AG10803 (cell line): ENCODE measurements around the gene FPGS.

Source experiments
- DNase-seq: peaks from one replicate; pipeline ENCODE4 v3.0.0; 2010; ENCODE audit warnings: low read depth
- H3K4me3 ChIP-seq: 2 replicates; pipeline ENCODE4 v1.5.1; 2011; ENCODE audit warnings: mild to moderate bottlenecking, low read length, control low read depth
- CTCF ChIP-seq: conservative IDR thresholded peaks from 2 replicates; pipeline ENCODE4 v1.5.1; 2011; ENCODE audit warnings: mild to moderate bottlenecking, low read length, control low read depth, inconsistent platforms

Gene FPGS

GRCh38 chr9:127857278-127857677, 54.6 kb downstream of the FPGS start:
- DNase-seq = no peak
- H3K4me3 ChIP-seq = no peak overlapping the region
- TF ChIP-seq CTCF = no peak

GRCh38 chr9:127858041-127858512, 55.4 kb downstream of the FPGS start:
- no peak for TF ChIP-seq CTCF
- H3K4me3 ChIP-seq = no peak overlapping the region
- DNase-seq = peak; percentile 22

- TF ChIP-seq CTCF = no peak
- DNase-seq = no peak
- H3K4me3 ChIP-seq = no peak overlapping the region
These were observed 57.6 kb downstream of the FPGS start for GRCh38 chr9:127860260-127860659.

- TF ChIP-seq CTCF = no peak
- no peak for DNase-seq
- no peak overlapping the region for H3K4me3 ChIP-seq
These were observed 58.1 kb downstream of the FPGS start for GRCh38 chr9:127860779-127861178.

GRCh38 chr9:127862075-127863011, 59.7 kb downstream of the FPGS start:
- no peak for DNase-seq
- no peak overlapping the region for H3K4me3 ChIP-seq
- no peak for TF ChIP-seq CTCF

- TF ChIP-seq CTCF = no peak
- DNase-seq = no peak
- H3K4me3 ChIP-seq = no peak overlapping the region
These were observed 60.5 kb downstream of the FPGS start for GRCh38 chr9:127863191-127863621.
